CD4-positive, alpha-beta memory T cell (primary cell): ENCODE results near the gene PLEKHO1. TPM values are rescaled to one million over a fixed set of nuclear protein-coding genes. Genes with fewer than 3 reads are reported as not detected.

ENCODE experiments used
- CTCF ChIA-PET: fragments of 350-600 bp; sonication (Branson Sonifier 250); formaldehyde crosslinking; loops from one replicate; lab custom pipeline; 2021; ENCODE audit warnings: inconsistent platforms; ENCODE audit not compliant: partially characterized antibody; lab: Charles Lee
- POLR2A ChIA-PET: fragments of 350-600 bp; sonication (Branson Sonifier 250); formaldehyde crosslinking; loops from one replicate; lab custom pipeline; 2021; ENCODE audit not compliant: partially characterized antibody; lab: Charles Lee
- DNase-seq, 5 donors: peaks; one replicate each; pipeline versions ENCODE4 v3.0.0 to v3.0.0-alpha.2; 2020 to 2022; ENCODE audit warnings: mixed read lengths in 1 of 5
- H3K27ac ChIP-seq: one replicate; pipeline ENCODE4 v1.7.0; 2013; ENCODE audit warnings: low read depth, low read length
- H3K27me3 ChIP-seq: 2 replicates; pipeline ENCODE4 v1.7.0; 2013; ENCODE audit warnings: mild to moderate bottlenecking, low read length, moderate library complexity; ENCODE audit not compliant: insufficient read depth
- H3K36me3 ChIP-seq: 2 replicates; pipeline ENCODE4 v1.7.0; 2013; ENCODE audit warnings: mild to moderate bottlenecking, low read length, moderate library complexity; ENCODE audit not compliant: insufficient read depth
- H3K4me1 ChIP-seq: 2 replicates; pipeline ENCODE4 v1.7.0; 2013; ENCODE audit warnings: mild to moderate bottlenecking, low read length, moderate library complexity; ENCODE audit not compliant: insufficient read depth
- H3K4me3 ChIP-seq, 2 donors: one replicate each; pipeline ENCODE4 v1.7.0; 2013; ENCODE audit warnings: low read length in 2 of 2, mild to moderate bottlenecking in 1 of 2
- H3K9me3 ChIP-seq, 2 donors: one replicate each; pipeline ENCODE4 v1.7.0; 2013; ENCODE audit warnings: low read length in 2 of 2, control low read depth in 1 of 2; ENCODE audit not compliant: control insufficient read depth in 1 of 2
- H3K27ac Mint-ChIP-seq, 7 donors: one replicate each; pipeline ENCODE4 v1.8.0; 2020 to 2021; ENCODE audit warnings: mixed read lengths in 7 of 7, mild to moderate bottlenecking in 6 of 7, inconsistent platforms in 3 of 7, moderate library complexity in 3 of 7
- H3K27me3 Mint-ChIP-seq, 2 donors: one replicate each; pipeline ENCODE4 v1.8.0; 2020 to 2021; ENCODE audit warnings: mixed read lengths in 2 of 2
- H3K36me3 Mint-ChIP-seq, 2 donors: one replicate each; pipeline ENCODE4 v1.8.0; 2020 to 2021; ENCODE audit warnings: mixed read lengths in 2 of 2, inconsistent platforms in 1 of 2, mild to moderate bottlenecking in 1 of 2
- H3K4me1 Mint-ChIP-seq, 4 donors: one replicate each; pipeline ENCODE4 v1.8.0; 2020 to 2021; ENCODE audit warnings: mixed read lengths in 4 of 4, mild to moderate bottlenecking in 1 of 4
- H3K4me3 Mint-ChIP-seq, 8 donors: one replicate each; pipeline ENCODE4 v1.8.0; 2020 to 2021; ENCODE audit warnings: mixed read lengths in 8 of 8, mild to moderate bottlenecking in 7 of 8, moderate library complexity in 6 of 8, inconsistent platforms in 3 of 8
- H3K9me3 Mint-ChIP-seq, 8 donors: one replicate each; pipeline ENCODE4 v1.8.0; 2020 to 2021; ENCODE audit warnings: mixed read lengths in 8 of 8, mild to moderate bottlenecking in 5 of 8, inconsistent platforms in 3 of 8, moderate library complexity in 1 of 8
- intact Hi-C: fragments of 100-400 bp; cut with micrococcal nuclease; formaldehyde crosslinking; loops from one replicate; pipeline ENCODE4 v1.15.1; 2023
- polyA plus RNA-seq, 2 donors: library from polyadenylated mRNA; unstranded; fragments of 300-500 nt; fragmentation: Illumina TruSeq; gene quantifications; one replicate each; pipeline ENCODE4 v1.2.3, GENCODE V29; 2021
- total RNA-seq, 2 experiments: library from RNA; stranded (reverse); gene quantifications; one replicate each; pipeline ENCODE4 v1.2.3, GENCODE V29; 2021

The PLEKHO1 gene
- total and polyA plus RNA-seq, 4 experiments from 2014 or later: 40.5 to 154 (median 98.5) TPM

- Histone ChIP-seq H3K9me3 (no peaks in the 10 kb centered on the region), H3K36me3 (peaks cover 18% of the 10 kb centered on the region), H3K4me3 (no peak overlapping the region), H3K27ac (no peak overlapping the region), H3K27me3 (no peaks in the 10 kb centered on the region), H3K4me1 (peaks cover 40% of the 10 kb centered on the region)
- Mint-ChIP-seq H3K27me3 (no peaks in the 10 kb centered on the region), H3K4me1 (peaks cover 40 to 71% (median 54%) of the 10 kb centered on the region in 4 donors), H3K27ac (peak overlapping the region; percentile 43 to 95 (median 85)), H3K4me3 (peak overlapping the region in 5 of 8 donors; percentile 31 to 47 (median 45)), H3K9me3 (no peaks in the 10 kb centered on the region), H3K36me3 (peaks cover 28 to 31% of the 10 kb centered on the region in 2 donors)
- POLR2A ChIA-PET: interaction anchor here (0.9 to 11.2 kb wide), 16 partner anchors 9 to 274 kb away, joined by 3 to 130 read pairs (median 4); partner anchors contain the start of genes PLEKHO1 and VPS45
- CTCF ChIA-PET: interaction anchor here (0.8 to 19.3 kb wide), 12 partner anchors 8 to 197 kb away, joined by 3 to 574 read pairs (median 3); partner anchors contain the start of gene VPS45
- intact Hi-C loops: loop anchor here (1.0 kb wide), 2 partner anchors 10 to 88 kb away; no protein-coding TSS in a partner anchor
- no peak for DNase-seq
These were observed 11.4 kb downstream of the PLEKHO1 start for GRCh38 chr1:150160964-150161621.

GRCh38 chr1:150161747-150162581 is 12.2 kb downstream of the PLEKHO1 start:
- ChIA-PET POLR2A (interaction anchor here (0.8 to 11.2 kb wide), 15 partner anchors 8 to 275 kb away, joined by 3 to 130 read pairs (median 4); partner anchors contain the start of genes PLEKHO1 and VPS45), CTCF (interaction anchor here (0.6 to 19.3 kb wide), 15 partner anchors 9 to 200 kb away, joined by 3 to 574 read pairs (median 3); partner anchors contain the start of gene VPS45)
- Histone ChIP-seq H3K4me1 (peaks cover 40% of the 10 kb centered on the region), H3K4me3 (no peak overlapping the region), H3K27me3 (no peaks in the 10 kb centered on the region), H3K27ac (no peak overlapping the region), H3K36me3 (peaks cover 10% of the 10 kb centered on the region), H3K9me3 (no peaks in the 10 kb centered on the region)
- intact Hi-C loops: loop anchor here (1.0 kb wide), 2 partner anchors 11 to 89 kb away; no protein-coding TSS in a partner anchor
- H3K36me3 Mint-ChIP-seq: peaks cover 19 to 23% of the 10 kb centered on the region in 2 donors
- H3K27me3 Mint-ChIP-seq: no peaks in the 10 kb centered on the region
- H3K9me3 Mint-ChIP-seq: no peaks in the 10 kb centered on the region
- H3K27ac Mint-ChIP-seq: peak overlapping the region; percentile 69 to 95 (median 74)
- no peak for DNase-seq
- H3K4me3 Mint-ChIP-seq: no peak overlapping the region
- H3K4me1 Mint-ChIP-seq: peaks cover 39 to 63% (median 50%) of the 10 kb centered on the region in 4 donors

- H3K27ac ChIP-seq: no peak overlapping the region
- peaks cover 17% of the 10 kb centered on the region in 2 donors for H3K36me3 Mint-ChIP-seq
- ChIA-PET POLR2A (interaction anchor here (0.6 to 11.2 kb wide), 11 partner anchors 8 to 561 kb away, joined by 3 to 130 read pairs (median 5); partner anchors contain the start of genes PLEKHO1 and VPS45), CTCF (interaction anchor here (0.8 to 19.3 kb wide), 12 partner anchors 8 to 201 kb away, joined by 3 to 574 read pairs (median 3); partner anchors contain the start of gene VPS45)
- peaks cover 37 to 57% (median 47%) of the 10 kb centered on the region in 4 donors for H3K4me1 Mint-ChIP-seq
- peaks cover 40% of the 10 kb centered on the region for H3K4me1 ChIP-seq
- intact Hi-C loops: no loop called here
- peaks cover 5% of the 10 kb centered on the region for H3K36me3 ChIP-seq
- no peaks in the 10 kb centered on the region for H3K9me3 ChIP-seq
- no peak for DNase-seq
- H3K4me3 ChIP-seq: no peak overlapping the region
- H3K9me3 Mint-ChIP-seq: no peaks in the 10 kb centered on the region
- H3K27ac Mint-ChIP-seq: peak overlapping the region in 5 of 7 donors; percentile 53 to 83 (median 69)
- H3K27me3 ChIP-seq: no peaks in the 10 kb centered on the region
- H3K4me3 Mint-ChIP-seq: peak overlapping the region in 2 of 8 donors; percentile 34 to 61
- H3K27me3 Mint-ChIP-seq: no peaks in the 10 kb centered on the region
These were observed 12.8 kb downstream of the PLEKHO1 start for GRCh38 chr1:150162582-150162861.

- Mint-ChIP-seq H3K4me3 (peak overlapping the region in 5 of 8 donors; percentile 0 to 61 (median 34)), H3K36me3 (peaks cover 11 to 13% of the 10 kb centered on the region in 2 donors), H3K4me1 (peaks cover 34 to 52% (median 42%) of the 10 kb centered on the region in 4 donors), H3K27me3 (no peaks in the 10 kb centered on the region), H3K9me3 (no peaks in the 10 kb centered on the region), H3K27ac (peak overlapping the region in 5 of 7 donors; percentile 34 to 83 (median 53))
- ChIA-PET POLR2A (interaction anchor here (0.6 to 11.2 kb wide), 10 partner anchors 8 to 561 kb away, joined by 3 to 130 read pairs (median 4); partner anchors contain the start of genes PLEKHO1 and VPS45), CTCF (interaction anchor here (0.8 to 19.3 kb wide), 8 partner anchors 11 to 201 kb away, joined by 3 to 574 read pairs (median 4); partner anchors contain the start of gene VPS45)
- Histone ChIP-seq H3K9me3 (no peaks in the 10 kb centered on the region), H3K36me3 (no peaks in the 10 kb centered on the region), H3K27ac (no peak overlapping the region), H3K4me3 (no peak overlapping the region), H3K27me3 (no peaks in the 10 kb centered on the region), H3K4me1 (peaks cover 40% of the 10 kb centered on the region)
- intact Hi-C loops: no loop called here
- DNase-seq: no peak
These were observed 13.4 kb downstream of the PLEKHO1 start for GRCh38 chr1:150162862-150163706.

GRCh38 chr1:150164224-150164623 is 14.5 kb downstream of the PLEKHO1 start:
- no peaks in the 10 kb centered on the region for H3K27me3 ChIP-seq
- H3K9me3 ChIP-seq: no peaks in the 10 kb centered on the region
- H3K27me3 Mint-ChIP-seq: no peaks in the 10 kb centered on the region
- intact Hi-C loops: no loop called here
- no peaks in the 10 kb centered on the region for H3K36me3 ChIP-seq
- H3K27ac ChIP-seq: no peak overlapping the region
- peak overlapping the region in 3 of 7 donors; percentile 50 to 61 (median 57) for H3K27ac Mint-ChIP-seq
- no peak overlapping the region for H3K4me3 ChIP-seq
- ChIA-PET POLR2A (interaction anchor here (0.9 to 11.2 kb wide), 5 partner anchors 13 to 277 kb away, joined by 3 to 130 read pairs (median 3); partner anchors contain the start of gene PLEKHO1), CTCF (interaction anchor here (2.2 to 19.3 kb wide), 5 partner anchors 9 to 93 kb away, joined by 7 to 574 read pairs (median 17); partner anchors contain the start of gene VPS45)
- peaks cover 33 to 43% (median 38%) of the 10 kb centered on the region in 4 donors for H3K4me1 Mint-ChIP-seq
- H3K4me1 ChIP-seq: peaks cover 34% of the 10 kb centered on the region
- H3K36me3 Mint-ChIP-seq: peaks cover 8% of the 10 kb centered on the region in 2 donors
- DNase-seq: no peak
- no peak overlapping the region for H3K4me3 Mint-ChIP-seq
- H3K9me3 Mint-ChIP-seq: no peaks in the 10 kb centered on the region

GRCh38 chr1:150164779-150165178 is 15.1 kb downstream of the PLEKHO1 start:
- Mint-ChIP-seq H3K4me3 (no peak overlapping the region), H3K4me1 (peaks cover 30 to 37% (median 35%) of the 10 kb centered on the region in 4 donors), H3K9me3 (no peaks in the 10 kb centered on the region), H3K27me3 (no peaks in the 10 kb centered on the region), H3K27ac (peak overlapping the region in 4 of 7 donors; percentile 54 to 66 (median 63)), H3K36me3 (peaks cover 3 to 5% of the 10 kb centered on the region in 2 donors)
- Histone ChIP-seq H3K9me3 (no peaks in the 10 kb centered on the region), H3K4me3 (no peak overlapping the region), H3K27me3 (no peaks in the 10 kb centered on the region), H3K27ac (no peak overlapping the region), H3K36me3 (no peaks in the 10 kb centered on the region), H3K4me1 (peaks cover 29% of the 10 kb centered on the region)
- ChIA-PET CTCF (interaction anchor here (1.0 to 19.3 kb wide), 16 partner anchors 8 to 93 kb away, joined by 3 to 574 read pairs (median 6); partner anchors contain the start of gene VPS45), POLR2A (interaction anchor here (1.4 to 11.2 kb wide), 4 partner anchors 9 to 89 kb away, joined by 6 to 130 read pairs (median 59); partner anchors contain the start of gene PLEKHO1)
- no peak for DNase-seq
- intact Hi-C loops: no loop called here
